Measurements from ENCODE around the gene KLRC4. TPM values are rescaled to one million over a fixed set of nuclear protein-coding genes. Genes with fewer than 3 reads are reported as not detected.
"Not testable (repeated sequence)": the region's sequence is repeated elsewhere in the genome, so short reads cannot be mapped to it uniquely, and the experiment has no call there.

KLRC4 gene
- polyA plus RNA-seq, 3 donors from 2014 or later, result 14.3 to 28.5 (median 15.0) TPM

GRCh38 chr12:10424260-10424899, 14.8 kb upstream of the KLRC4 start:
- not testable (repeated sequence) for H3K36me3 Mint-ChIP-seq; H3K9me3 Mint-ChIP-seq; H3K4me3 Mint-ChIP-seq; H3K27ac Mint-ChIP-seq; H3K27me3 Mint-ChIP-seq (ENCODE audit: low read depth in 3 of 3); DNase-seq
- peaks cover 7 to 20% of the 10 kb centered on the region in 2 donors for H3K4me1 Mint-ChIP-seq

GRCh38 chr12:10422159-10422558, 12.6 kb upstream of the KLRC4 start:
- H3K27me3 Mint-ChIP-seq (ENCODE audit: low read depth in 3 of 3); H3K27ac Mint-ChIP-seq: not testable (repeated sequence)

GRCh38 chr12:10420334-10420733, 10.8 kb upstream of the KLRC4 start, which contains the start of gene KLRC3:
Gene KLRC3, minus strand, starts transcription at chr12:10420595. Its CDS starts 45 bp downstream, at chr12:10420550.
- Mint-ChIP-seq H3K27ac (peak within 1 kb of the TSS; percentile 66 to 92 (median 86)), H3K4me3 (peak within 1 kb of the TSS; percentile 81 to 96 (median 90)), H3K4me1 (peaks cover 10 to 36% of the 10 kb centered on the region in 2 donors), H3K36me3 (peaks cover 18 to 33% (median 28%) of the 10 kb centered on the region in 3 donors)
- DNase-seq; H3K27me3 Mint-ChIP-seq (ENCODE audit: low read depth in 3 of 3); H3K9me3 Mint-ChIP-seq: not testable (repeated sequence)

More at GRCh38 chr12:10422159-10422558, 12.6 kb upstream of the KLRC4 start:
- not testable (repeated sequence) for H3K9me3 Mint-ChIP-seq, H3K4me3 Mint-ChIP-seq
- DNase-seq, result peak; percentile 26 to 53 (median 51)
- Mint-ChIP-seq H3K36me3 (peaks cover 7 to 21% (median 16%) of the 10 kb centered on the region in 3 donors), H3K4me1 (peaks cover 8 to 33% of the 10 kb centered on the region in 2 donors)

DNA sequence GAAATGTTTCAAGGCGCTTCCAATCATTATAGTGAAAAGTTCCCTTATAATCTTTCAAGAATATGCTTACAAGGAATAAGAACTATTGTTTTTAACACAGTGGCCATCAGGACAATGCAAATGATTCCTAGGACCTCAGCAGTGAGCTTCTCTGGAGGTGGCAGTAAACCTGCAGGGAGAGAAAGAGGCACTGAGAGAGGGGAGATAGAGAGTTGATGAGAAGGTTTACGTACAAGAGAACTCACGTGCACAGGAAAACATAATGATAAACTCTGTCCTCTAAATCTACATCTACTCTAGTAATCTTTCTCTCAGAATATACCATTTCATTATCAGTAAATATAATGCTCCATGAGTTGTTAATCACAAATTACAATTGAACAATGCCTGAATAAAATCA, 715 bp downstream of the KLRC4 start:
- Mint-ChIP-seq H3K4me1 (peaks cover 45 to 92% of the 10 kb centered on the region in 2 donors), H3K27me3 (ENCODE audit: low read depth in 3 of 3) (peaks cover 0 to 8% (median 2%) of the 10 kb centered on the region in 3 donors), H3K4me3 (peak overlapping the region; percentile 84 to 99 (median 93)), H3K9me3 (no peaks in the 10 kb centered on the region), H3K27ac (peak overlapping the region; percentile 50 to 91 (median 88)), H3K36me3 (peaks cover 40 to 74% (median 58%) of the 10 kb centered on the region in 3 donors)
- no peak for DNase-seq

DNA sequence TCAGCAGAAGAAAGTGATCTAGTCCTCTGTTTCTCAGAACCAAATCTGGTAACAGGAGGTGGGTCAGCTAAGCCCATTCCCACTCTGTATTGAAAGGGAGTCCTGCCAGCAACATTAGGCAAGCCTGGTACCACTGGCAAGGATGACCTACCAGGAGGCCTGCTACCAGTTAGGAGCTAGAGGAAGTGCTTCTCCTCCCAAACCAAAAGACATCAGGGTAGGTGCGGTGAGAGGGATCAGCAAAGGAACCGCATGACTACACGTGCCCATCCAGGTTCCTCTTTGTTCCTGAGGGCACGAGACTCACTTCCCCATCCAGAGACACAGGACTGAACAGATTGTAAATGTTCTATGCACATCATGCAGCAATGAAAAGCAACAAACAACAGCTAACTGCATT, 2.8 kb downstream of the KLRC4 start:
- Mint-ChIP-seq H3K4me3 (peak overlapping the region; percentile 76 to 99 (median 89)), H3K9me3 (no peaks in the 10 kb centered on the region), H3K36me3 (peaks cover 34 to 70% (median 54%) of the 10 kb centered on the region in 3 donors), H3K27me3 (ENCODE audit: low read depth in 3 of 3) (peaks cover 0 to 8% (median 2%) of the 10 kb centered on the region in 3 donors), H3K4me1 (peaks cover 52 to 92% of the 10 kb centered on the region in 2 donors), H3K27ac (peak overlapping the region; percentile 43 to 93 (median 88))
- DNase-seq, result no peak

- H3K4me1 Mint-ChIP-seq, result peaks cover 57 to 97% of the 10 kb centered on the region in 2 donors
- H3K27me3 Mint-ChIP-seq (ENCODE audit: low read depth in 3 of 3), result peaks cover 0 to 2% (median 1%) of the 10 kb centered on the region in 3 donors
- peak overlapping the region in 5 of 6 donors; percentile 73 to 87 (median 80) for H3K27ac Mint-ChIP-seq
- H3K36me3 Mint-ChIP-seq, result peaks cover 41 to 72% (median 58%) of the 10 kb centered on the region in 3 donors
- peak overlapping the region; percentile 46 to 92 (median 77) for H3K4me3 Mint-ChIP-seq
- DNase-seq, result no peak
- no peaks in the 10 kb centered on the region for H3K9me3 Mint-ChIP-seq
Measured at GRCh38 chr12:10405294-10405693, 4.3 kb downstream of the KLRC4 start.

- DNase-seq, result no peak
- H3K36me3 Mint-ChIP-seq, result peaks cover 44 to 76% (median 61%) of the 10 kb centered on the region in 3 donors
- H3K4me1 Mint-ChIP-seq, result peaks cover 62 to 98% of the 10 kb centered on the region in 2 donors
- H3K27me3 Mint-ChIP-seq (ENCODE audit: low read depth in 3 of 3), result peaks cover 0 to 2% (median 2%) of the 10 kb centered on the region in 3 donors
- H3K4me3 Mint-ChIP-seq, result peak overlapping the region; percentile 46 to 92 (median 77)
- H3K27ac Mint-ChIP-seq, result peak overlapping the region; percentile 2 to 87 (median 80)
- no peaks in the 10 kb centered on the region for H3K9me3 Mint-ChIP-seq
Measured at GRCh38 chr12:10404798-10405197, 4.8 kb downstream of the KLRC4 start.

GRCh38 chr12:10400829-10401228, 8.7 kb downstream of the KLRC4 start:
- H3K27ac Mint-ChIP-seq, result peak overlapping the region; percentile 5 to 91 (median 82)
- DNase-seq, result no peak
- peak overlapping the region; percentile 61 to 85 (median 72) for H3K4me3 Mint-ChIP-seq
- no peaks in the 10 kb centered on the region for H3K9me3 Mint-ChIP-seq
- peaks cover 3 to 10% (median 7%) of the 10 kb centered on the region in 3 donors for H3K27me3 Mint-ChIP-seq (ENCODE audit: low read depth in 3 of 3)
- peaks cover 70 to 100% of the 10 kb centered on the region in 2 donors for H3K4me1 Mint-ChIP-seq
- H3K36me3 Mint-ChIP-seq, result peaks cover 34 to 58% (median 36%) of the 10 kb centered on the region in 3 donors

GRCh38 chr12:10398168-10398567, 11.4 kb downstream of the KLRC4 start:
- peak overlapping the region; percentile 60 to 82 (median 67) for H3K4me3 Mint-ChIP-seq
- peaks cover 4 to 14% (median 7%) of the 10 kb centered on the region in 3 donors for H3K27me3 Mint-ChIP-seq (ENCODE audit: low read depth in 3 of 3)
- H3K36me3 Mint-ChIP-seq, result peaks cover 17 to 35% (median 20%) of the 10 kb centered on the region in 3 donors
- H3K9me3 Mint-ChIP-seq, result no peaks in the 10 kb centered on the region
- DNase-seq, result no peak
- peak overlapping the region; percentile 79 to 93 (median 88) for H3K27ac Mint-ChIP-seq
- peaks cover 80 to 100% of the 10 kb centered on the region in 2 donors for H3K4me1 Mint-ChIP-seq

DNA sequence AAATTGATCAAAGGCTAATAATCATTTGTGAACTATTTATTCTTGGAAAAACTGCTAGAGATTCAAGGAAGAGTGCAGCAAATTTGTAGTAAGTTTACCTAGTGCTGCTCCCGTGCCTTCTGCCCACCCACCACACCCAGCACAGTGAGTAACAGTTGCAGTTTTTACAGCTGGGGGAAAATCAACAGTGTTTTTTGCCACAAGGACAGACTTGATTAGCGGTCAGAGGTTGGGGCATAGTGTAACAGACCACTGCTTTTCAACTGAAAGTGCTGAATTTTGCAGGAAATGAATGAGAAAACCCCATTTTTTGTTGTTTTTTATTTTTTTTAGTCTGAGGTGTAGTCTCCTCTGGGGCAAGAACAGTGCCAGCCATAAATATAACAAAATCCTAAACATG, 12.3 kb downstream of the KLRC4 start:
- Mint-ChIP-seq H3K36me3 (peaks cover 14 to 32% (median 17%) of the 10 kb centered on the region in 3 donors), H3K4me3 (peak overlapping the region; percentile 60 to 82 (median 67)), H3K27me3 (ENCODE audit: low read depth in 3 of 3) (peaks cover 4 to 16% (median 7%) of the 10 kb centered on the region in 3 donors), H3K9me3 (no peaks in the 10 kb centered on the region), H3K27ac (peak overlapping the region; percentile 79 to 93 (median 88)), H3K4me1 (peaks cover 85 to 100% of the 10 kb centered on the region in 2 donors)
- DNase-seq, result peak; percentile 84 to 86 (median 86)

DNA sequence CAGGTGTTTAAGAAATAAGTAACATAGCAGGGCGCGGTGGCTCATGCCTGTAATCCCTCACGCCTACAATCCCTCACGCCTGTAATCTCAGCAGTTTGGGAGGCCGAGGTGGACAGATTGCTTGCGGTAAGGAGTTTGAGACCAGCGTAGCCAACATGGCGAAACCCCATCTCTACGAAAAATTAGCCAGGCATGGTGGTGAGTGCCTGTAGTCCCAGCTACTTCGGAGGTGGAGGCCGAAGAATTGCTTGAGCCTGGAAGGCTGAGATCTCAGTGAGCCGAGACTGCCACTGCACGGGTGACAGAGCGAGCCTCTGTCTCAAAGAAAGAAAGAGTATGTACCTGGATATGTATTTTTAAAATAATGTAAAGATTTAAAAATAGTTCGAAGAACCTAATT, 13.4 kb downstream of the KLRC4 start:
- peak overlapping the region; percentile 6 to 82 (median 12) for H3K4me3 Mint-ChIP-seq
- H3K27ac Mint-ChIP-seq, result peak overlapping the region; percentile 89 to 99 (median 96)
- H3K9me3 Mint-ChIP-seq, DNase-seq: not testable (repeated sequence)
- H3K27me3 Mint-ChIP-seq (ENCODE audit: low read depth in 3 of 3), result peaks cover 4 to 18% (median 7%) of the 10 kb centered on the region in 3 donors
- H3K36me3 Mint-ChIP-seq, result peaks cover 12 to 22% (median 13%) of the 10 kb centered on the region in 3 donors
- H3K4me1 Mint-ChIP-seq, result peaks cover 83 to 100% of the 10 kb centered on the region in 2 donors

DNA sequence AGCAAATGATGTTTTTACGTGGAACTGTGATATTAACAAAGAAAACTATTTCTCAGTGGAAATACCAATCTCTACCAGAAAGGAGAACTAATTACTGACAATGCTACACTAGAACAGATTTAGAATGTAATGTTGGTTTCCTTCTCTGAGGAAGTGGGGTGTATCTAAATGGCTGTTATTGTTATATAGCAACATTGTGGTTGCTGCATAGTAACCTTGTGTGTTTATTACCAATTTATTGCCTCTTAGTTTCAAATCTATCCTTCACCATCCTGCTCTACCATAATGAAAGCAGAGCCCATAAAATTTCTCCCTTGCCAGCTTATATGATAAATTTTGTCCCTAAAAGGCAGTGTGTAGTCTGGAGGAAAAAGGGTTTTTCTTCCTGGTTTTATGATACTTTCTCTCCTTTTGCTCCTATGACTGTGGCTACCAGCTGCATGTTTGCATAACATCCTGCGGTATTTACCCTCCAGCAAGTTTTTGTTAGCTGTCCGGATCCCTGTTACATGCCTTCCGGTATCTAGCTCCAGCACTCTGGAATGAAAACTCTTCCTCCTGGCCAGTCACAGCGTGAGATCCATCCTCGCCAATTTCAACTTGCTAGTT, 14.1 kb downstream of the KLRC4 start:
- Mint-ChIP-seq H3K4me1 (peaks cover 80 to 97% of the 10 kb centered on the region in 2 donors), H3K36me3 (peaks cover 8 to 18% (median 10%) of the 10 kb centered on the region in 3 donors), H3K27me3 (ENCODE audit: low read depth in 3 of 3) (peaks cover 4 to 18% (median 7%) of the 10 kb centered on the region in 3 donors), H3K27ac (peak overlapping the region; percentile 89 to 99 (median 96)), H3K9me3 (no peaks in the 10 kb centered on the region), H3K4me3 (peak overlapping the region; percentile 64 to 82 (median 73))
- DNase-seq, result peak; percentile 74 to 83 (median 83)

GRCh38 chr12:10394531-10395152, 14.9 kb downstream of the KLRC4 start:
- Mint-ChIP-seq H3K27ac (peak overlapping the region; percentile 89 to 99 (median 96)), H3K4me1 (peaks cover 81 to 97% of the 10 kb centered on the region in 2 donors), H3K4me3 (peak overlapping the region; percentile 64 to 82 (median 73)), H3K27me3 (ENCODE audit: low read depth in 3 of 3) (peaks cover 4 to 18% (median 6%) of the 10 kb centered on the region in 3 donors), H3K36me3 (peaks cover 3 to 15% (median 8%) of the 10 kb centered on the region in 3 donors)
- peak; percentile 61 to 66 (median 66) for DNase-seq
- H3K9me3 Mint-ChIP-seq, result not testable (repeated sequence)

All from immature natural killer cell (primary cell).